H1 (cell line): ENCODE data around the gene BRSK2. TPM values are rescaled to one million over a fixed set of nuclear protein-coding genes. Genes with fewer than 3 reads are reported as not detected.

Experiments used
- CTCF ChIA-PET: fragments of 300-600 bp; sonication (Branson Sonifier 250); formaldehyde crosslinking; loops from one replicate; lab custom pipeline; 2021; ENCODE audit not compliant: partially characterized antibody; lab: Charles Lee
- POLR2A ChIA-PET: fragments of 300-600 bp; sonication (Branson Sonifier 250); formaldehyde crosslinking; loops from one replicate; lab custom pipeline; 2021; ENCODE audit warnings: inconsistent platforms; ENCODE audit not compliant: partially characterized antibody; lab: Charles Lee
- DNase-seq, 2 experiments: peaks; one replicate each; pipeline versions ENCODE4 v3.0.0 to v3.0.0-alpha.2; 2010 to 2022; ENCODE audit warnings: low spot score in 2 of 2, low read depth in 1 of 2, mixed read lengths in 1 of 2
- FAIRE-seq: peaks from 2 replicates; lab custom pipeline; 2011; peaks lifted over from hg19 to GRCh38; lab: Jason Lieb, UNC
- H2AFZ ChIP-seq: 2 replicates; pipeline ENCODE4 v1.8.1; 2012; ENCODE audit warnings: low read length, inconsistent platforms
- H2AK5ac ChIP-seq: 2 replicates; pipeline ENCODE4 v1.6.1; 2013; ENCODE audit warnings: low read depth, low read length
- H2BK120ac ChIP-seq: replicated peaks from 2 replicates; pipeline ENCODE3; 2013; ENCODE audit warnings: low read depth, low read length, inconsistent platforms
- H2BK12ac ChIP-seq: 2 replicates; pipeline ENCODE4 v1.6.1; 2013; ENCODE audit warnings: low read depth, low read length
- H2BK15ac ChIP-seq: 2 replicates; pipeline ENCODE4 v1.6.1; 2013; ENCODE audit warnings: low read length
- H2BK20ac ChIP-seq: 2 replicates; pipeline ENCODE4 v1.6.1; 2013; ENCODE audit warnings: low read length
- H2BK5ac ChIP-seq: 2 replicates; pipeline ENCODE4 v1.6.1; 2013; ENCODE audit warnings: low read depth, low read length
- H3K14ac ChIP-seq: 2 replicates; pipeline ENCODE4 v1.6.1; 2013; ENCODE audit warnings: inconsistent platforms; ENCODE audit not compliant: insufficient read length
- H3K18ac ChIP-seq: 2 replicates; pipeline ENCODE4 v1.6.1; 2013; ENCODE audit warnings: low read length; ENCODE audit errors: extremely low read depth
- H3K23ac ChIP-seq: 2 replicates; pipeline ENCODE4 v1.6.1; 2013; ENCODE audit warnings: inconsistent platforms; ENCODE audit not compliant: insufficient read length
- H3K23me2 ChIP-seq: 2 replicates; pipeline ENCODE4 v1.6.1; 2013; ENCODE audit warnings: low read depth, low read length
- H3K27ac ChIP-seq: 2 replicates; pipeline ENCODE4 v1.6.1; 2011; ENCODE audit warnings: low read depth, low read length, inconsistent platforms
- H3K27me3 ChIP-seq, 4 experiments: replicated peaks in 1 of 4; 1 replicate in 1 of 4; 2 replicates in 3 of 4; pipeline versions ENCODE4 v1.6.1 to v1.8.1; 2011 to 2013; ENCODE audit warnings: low read length in 3 of 4, mild to moderate bottlenecking in 3 of 4, inconsistent platforms in 2 of 4, mixed read lengths in 2 of 4, moderate library complexity in 1 of 4; ENCODE audit not compliant: control insufficient read depth in 3 of 4, insufficient read depth in 3 of 4; ENCODE audit errors: extremely low read depth in 1 of 4
- H3K36me3 ChIP-seq, 4 experiments: 2 replicates each; pipeline versions ENCODE4 v1.6.1 to v1.8.1; 2011 to 2013; ENCODE audit warnings: mild to moderate bottlenecking in 4 of 4, low read length in 3 of 4, moderate library complexity in 2 of 4, control low read depth in 1 of 4, inconsistent platforms in 1 of 4; ENCODE audit not compliant: insufficient read depth in 4 of 4, control insufficient read depth in 2 of 4
- H3K4ac ChIP-seq: replicated peaks from 2 replicates; pipeline ENCODE3; 2013; ENCODE audit warnings: low read length, low read depth, mixed read lengths, inconsistent platforms; ENCODE audit not compliant: insufficient read length
- H3K4me1 ChIP-seq, 4 experiments: replicated peaks in 1 of 4; 1 replicate in 1 of 4; 2 replicates in 3 of 4; pipeline versions ENCODE4 v1.6.1 to v1.8.1; 2011 to 2013; ENCODE audit warnings: low read length in 3 of 4, inconsistent platforms in 2 of 4, mixed read lengths in 1 of 4; ENCODE audit not compliant: insufficient read depth in 4 of 4, control insufficient read depth in 3 of 4
- H3K4me2 ChIP-seq, 2 experiments: 2 replicates each; pipeline versions ENCODE4 v1.6.1 to v1.8.1; 2011 to 2013; ENCODE audit warnings: low read depth in 2 of 2, low read length in 2 of 2, control low read depth in 1 of 2, inconsistent platforms in 1 of 2, mild to moderate bottlenecking in 1 of 2; ENCODE audit not compliant: insufficient read depth in 1 of 2
- H3K4me3 ChIP-seq, 4 experiments: fragments of 200-600, 300-600 bp in 1 of 4; sonication (generic), shearing (Covaris generic), sonication (Bioruptor Twin) in 1 of 4; 2 replicates each; pipeline versions ENCODE4 v1.5.1 to v1.8.1; 2011 to 2016; ENCODE audit warnings: low read length in 4 of 4, low read depth in 3 of 4, control low read depth in 2 of 4, inconsistent platforms in 2 of 4, mild to moderate bottlenecking in 2 of 4, mixed read lengths in 1 of 4, moderate library complexity in 1 of 4; ENCODE audit not compliant: insufficient read depth in 2 of 4; ENCODE audit errors: extremely low read depth in 1 of 4
- H3K56ac ChIP-seq: replicated peaks from 2 replicates; pipeline ENCODE3; 2013; ENCODE audit warnings: low read depth, mild to moderate bottlenecking, mixed read lengths, low read length, inconsistent platforms; ENCODE audit not compliant: insufficient read length
- H3K79me1 ChIP-seq: 2 replicates; pipeline ENCODE4 v1.6.1; 2013; ENCODE audit warnings: low read depth, low read length, control low read depth
- H3K79me2 ChIP-seq, 2 experiments: 2 replicates each; pipeline versions ENCODE4 v1.6.1 to v1.8.1; 2012 to 2013; ENCODE audit warnings: low read length in 2 of 2, mild to moderate bottlenecking in 2 of 2, inconsistent platforms in 1 of 2; ENCODE audit not compliant: insufficient read depth in 2 of 2, control insufficient read depth in 1 of 2
- H3K9ac ChIP-seq, 4 experiments: replicated peaks in 1 of 4; 1 replicate in 1 of 4; 2 replicates in 3 of 4; pipeline versions ENCODE4 v1.6.1 to v1.8.1; 2011 to 2013; ENCODE audit warnings: low read depth in 3 of 4, low read length in 3 of 4, control low read depth in 2 of 4, mild to moderate bottlenecking in 2 of 4, moderate library complexity in 2 of 4, inconsistent platforms in 1 of 4; ENCODE audit errors: extremely low read depth in 1 of 4
- H3K9me3 ChIP-seq, 2 experiments: 2 replicates each; pipeline versions ENCODE4 v1.6.1 to v1.8.1; 2012 to 2013; ENCODE audit warnings: mild to moderate bottlenecking in 2 of 2, moderate library complexity in 2 of 2, control low read depth in 1 of 2, inconsistent platforms in 1 of 2, low read depth in 1 of 2, low read length in 1 of 2, mixed read lengths in 1 of 2; ENCODE audit not compliant: insufficient read depth in 2 of 2
- H4K20me1 ChIP-seq, 2 experiments: replicated peaks in 1 of 2; 2 replicates each; pipeline versions ENCODE3 to v1.8.1; 2011 to 2013; ENCODE audit warnings: inconsistent platforms in 2 of 2, low read length in 2 of 2, mild to moderate bottlenecking in 1 of 2; ENCODE audit not compliant: insufficient read depth in 2 of 2, control insufficient read depth in 1 of 2
- H4K5ac ChIP-seq: 2 replicates; pipeline ENCODE4 v1.6.1; 2013; ENCODE audit warnings: low read length, low read depth, mixed read lengths, inconsistent platforms; ENCODE audit not compliant: insufficient read length
- H4K8ac ChIP-seq: 2 replicates; pipeline ENCODE4 v1.8.0; 2013; ENCODE audit warnings: mild to moderate bottlenecking, moderate library complexity, low read length, inconsistent platforms; ENCODE audit not compliant: insufficient read depth; ENCODE audit errors: extremely low read depth
- H4K91ac ChIP-seq: replicated peaks from 2 replicates; pipeline ENCODE3; 2013; ENCODE audit warnings: low read length, mixed read lengths, inconsistent platforms; ENCODE audit not compliant: insufficient read length
- BACH1 ChIP-seq: IDR thresholded peaks from 2 replicates; pipeline ENCODE4 v1.6.1; 2012; ENCODE audit warnings: low read length, improper control_type of control experiment
- CHD1 ChIP-seq: IDR thresholded peaks from 2 replicates; pipeline ENCODE4 v1.6.1; 2012; ENCODE audit warnings: low read depth, low read length, improper control_type of control experiment
- HDAC2 ChIP-seq, 2 experiments: fragments of 300-600 bp in 1 of 2; sonication (generic) in 1 of 2; IDR thresholded peaks; 2 replicates each; pipeline ENCODE4 v1.6.1; 2011 to 2012; ENCODE audit warnings: low read depth in 2 of 2, low read length in 2 of 2, mild to moderate bottlenecking in 2 of 2, moderate library complexity in 2 of 2, borderline replicate concordance in 1 of 2, inconsistent platforms in 1 of 2
- NANOG ChIP-seq: IDR thresholded peaks from 2 replicates; pipeline ENCODE4 v1.6.1; 2011; ENCODE audit warnings: low read length, low read depth, mild to moderate bottlenecking, inconsistent platforms; ENCODE audit not compliant: insufficient read depth, poor library complexity, severe bottlenecking
- POLR2A ChIP-seq, 2 experiments: IDR thresholded peaks; 1 replicate in 1 of 2; 2 replicates in 1 of 2; pipeline ENCODE4 v1.6.1; 2011; ENCODE audit warnings: low read depth in 2 of 2, low read length in 2 of 2, mild to moderate bottlenecking in 2 of 2; ENCODE audit errors: control extremely low read depth in 1 of 2
- POLR2AphosphoS5 ChIP-seq: IDR thresholded peaks from 2 replicates; pipeline ENCODE4 v1.6.1; 2011; ENCODE audit warnings: low read depth, low read length
- WGBS, 2 experiments: shearing (Covaris generic) in 1 of 2; methylation state at CpG; one replicate each; pipeline versions ENCODE4 v1.1.6 to v1.1.7; 2013 to 2015; ENCODE audit warnings: low lambda C conversion rate in 2 of 2, mixed read lengths in 2 of 2, inconsistent platforms in 1 of 2, low coverage in 1 of 2, missing lambda C conversion rate in 1 of 2; ENCODE audit not compliant: insufficient replicate concordance in 2 of 2, insufficient coverage in 1 of 2, insufficient read length in 1 of 2; ENCODE audit errors: extremely low coverage in 1 of 2, missing lambda C conversion rate in 1 of 2; 5-methylcytosine and 5-hydroxymethylcytosine counted together
- polyA plus RNA-seq, 7 experiments: library from polyadenylated mRNA; depleted of rRNA in 3 of 7; stranded (reverse) in 5 of 7; unstranded in 2 of 7; fragments of >200 nt in 5 of 7; fragments of 200-250 nt in 2 of 7; gene quantifications; 1 replicate in 5 of 7; 2 replicates in 1 of 7; 4 replicates in 1 of 7; pipeline versions ENCODE4 v1.2.1 to v1.2.3, GENCODE V29; 2011 to 2013; ENCODE audit warnings: missing spikeins in 2 of 7, mixed read lengths in 2 of 7
- total RNA-seq: library from RNA; stranded (reverse); fragmentation: NEBNext Ultra II Directional; extraction: Animal tissue kit (Norgen Biotek cat#: 25700); gene quantifications from 2 replicates; pipeline ENCODE4 v1.2.1, GENCODE V29; 2021
- TF ChIP-seq, protein P1 (sequence below): IDR thresholded peaks from 2 replicates; pipeline ENCODE4 v1.6.1; 2011; ENCODE audit warnings: low read depth, mild to moderate bottlenecking, low read length; ENCODE audit not compliant: insufficient read depth

BRSK2 gene
- total and polyA plus RNA-seq, 2 of the 8 experiments (the other 6 are each of a cell fraction or from before 2014, with no cell fraction given), result 17.3 to 27.1 TPM

DNA sequence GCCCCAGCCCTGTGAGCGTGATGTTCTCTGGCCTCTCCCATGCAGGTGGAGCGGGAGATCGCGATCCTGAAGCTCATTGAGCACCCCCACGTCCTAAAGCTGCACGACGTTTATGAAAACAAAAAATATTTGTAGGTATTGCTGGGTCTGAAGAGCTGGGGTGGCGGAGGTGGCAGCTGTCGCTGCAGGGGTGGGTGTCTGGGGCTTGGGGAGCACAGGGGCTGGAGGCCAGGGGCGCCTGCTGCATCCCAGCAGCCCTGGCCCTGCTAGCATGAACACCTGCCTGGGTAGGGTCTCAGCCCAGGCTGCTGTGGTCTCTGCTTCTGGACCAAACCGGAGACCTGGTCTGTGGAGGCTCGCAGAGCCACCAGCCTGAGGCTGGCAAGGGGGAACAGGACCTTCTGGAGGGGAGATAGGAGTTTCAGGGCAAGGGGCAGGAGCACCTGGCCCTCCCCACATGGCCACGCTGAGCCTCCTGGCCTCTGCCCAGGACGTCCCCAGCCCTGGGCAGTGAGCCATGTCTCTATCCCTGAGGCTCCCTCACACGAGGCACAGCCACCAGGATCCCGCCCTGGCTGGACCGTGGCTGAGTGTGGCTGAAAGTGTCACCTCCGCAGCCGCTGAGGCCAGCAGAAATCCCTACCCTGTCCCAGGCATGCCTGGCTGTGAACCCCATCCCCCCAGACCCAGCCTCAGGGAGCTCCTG lies 48.7 kb downstream of the BRSK2 start:
- ChIA-PET CTCF (interaction anchor here (1.1 to 2.0 kb wide), 4 partner anchors 10 to 203 kb away, joined by 3 to 6 read pairs (median 4); no protein-coding TSS in a partner anchor), POLR2A (no interaction called here)
- FAIRE-seq, result no peak

More for the DNA sequence above, 48.7 kb downstream of the BRSK2 start:
- Histone ChIP-seq H3K36me3 (peaks cover 0 to 6% (median 0%) of the 10 kb centered on the region in 4 experiments; a peak in 1 of 8 replicates), H3K4me2 (no peak overlapping the region), H3K14ac (no peak overlapping the region), H3K9me3 (no peaks in the 10 kb centered on the region), H3K79me2 (peaks cover 0 to 4% of the 10 kb centered on the region in 2 experiments; a peak in 1 of 4 replicates), H3K9ac (no peak overlapping the region; a peak in 1 of 7 replicates), H2BK20ac (no peak overlapping the region), H3K4me3 (no peak overlapping the region), H2BK5ac (no peak overlapping the region), H3K4me1 (peaks cover 0 to 16% (median 9%) of the 10 kb centered on the region in 4 experiments; a peak in 6 of 7 replicates), H2AK5ac (no peak overlapping the region), H4K8ac (no peak overlapping the region), H2AFZ (no peak overlapping the region), H3K18ac (no peak overlapping the region), H4K91ac (no peak overlapping the region), H3K79me1 (peaks cover 4% of the 10 kb centered on the region), H3K4ac (no peak overlapping the region), H2BK15ac (no peak overlapping the region), H4K5ac (no peak overlapping the region), H4K20me1 (peaks cover 9 to 16% of the 10 kb centered on the region in 2 experiments), H3K23me2 (no peaks in the 10 kb centered on the region), H2BK12ac (no peak overlapping the region), H3K27ac (no peak overlapping the region), H2BK120ac (no peak overlapping the region), H3K23ac (no peak overlapping the region), H3K56ac (no peak overlapping the region), H3K27me3 (no peaks in the 10 kb centered on the region)
- 93% methylated on average over 18 of the region's 19 CpGs; no CpG with 5 or more reads in 1 of the 2 experiments for WGBS, 2 experiments
- TF ChIP-seq BACH1 (no peak), POLR2AphosphoS5 (no peak), CHD1 (no peak), POLR2A (IDR thresholded peaks at IDR 0.05; ENCODE audit: control extremely low read depth in 1 of 2, low read depth in 2 of 2, low read length in 2 of 2) (no peak), HDAC2 (IDR thresholded peaks at IDR 0.05; ENCODE audit: borderline replicate concordance in 1 of 2, low read depth in 2 of 2, low read length in 2 of 2) (no peak), NANOG (no peak)
- TF ChIP-seq, protein P1, sequence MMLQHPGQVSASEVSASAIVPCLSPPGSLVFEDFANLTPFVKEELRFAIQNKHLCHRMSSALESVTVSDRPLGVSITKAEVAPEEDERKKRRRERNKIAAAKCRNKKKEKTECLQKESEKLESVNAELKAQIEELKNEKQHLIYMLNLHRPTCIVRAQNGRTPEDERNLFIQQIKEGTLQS, result no peak
- no peak for DNase-seq
